NK-92 (cell line): Measurements from ENCODE around the gene LRRFIP2.
"Not testable (repeated sequence)": the region's sequence is repeated elsewhere in the genome, so short reads cannot be mapped to it uniquely, and the experiment has no call there.

Experiments
- DNase-seq: peaks from one replicate; lab custom pipeline; 2025; ENCODE audit not compliant: unreplicated experiment; lab: John Stamatoyannopoulos, UW

LRRFIP2 gene

DNA sequence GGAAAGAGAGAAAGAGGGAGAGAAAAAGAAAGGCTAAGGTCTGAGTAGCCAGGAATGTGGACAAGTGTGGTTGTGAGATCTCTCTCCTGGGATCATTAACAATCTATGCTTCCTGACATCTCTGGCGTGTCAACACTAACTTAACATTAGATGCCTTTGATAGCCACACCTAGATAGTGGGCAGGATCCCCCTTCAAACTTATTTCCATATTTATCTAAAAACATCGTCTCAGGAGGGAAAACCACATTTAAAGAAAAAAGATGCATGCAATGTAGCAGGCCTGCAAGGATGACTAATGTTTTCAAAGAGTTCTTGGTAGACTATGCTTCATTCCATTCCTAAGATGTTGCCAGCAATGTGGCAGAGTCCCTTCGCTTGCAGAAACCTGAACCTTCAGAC, 100.2 kb downstream of the LRRFIP2 start:
- no peak for DNase-seq

DNA sequence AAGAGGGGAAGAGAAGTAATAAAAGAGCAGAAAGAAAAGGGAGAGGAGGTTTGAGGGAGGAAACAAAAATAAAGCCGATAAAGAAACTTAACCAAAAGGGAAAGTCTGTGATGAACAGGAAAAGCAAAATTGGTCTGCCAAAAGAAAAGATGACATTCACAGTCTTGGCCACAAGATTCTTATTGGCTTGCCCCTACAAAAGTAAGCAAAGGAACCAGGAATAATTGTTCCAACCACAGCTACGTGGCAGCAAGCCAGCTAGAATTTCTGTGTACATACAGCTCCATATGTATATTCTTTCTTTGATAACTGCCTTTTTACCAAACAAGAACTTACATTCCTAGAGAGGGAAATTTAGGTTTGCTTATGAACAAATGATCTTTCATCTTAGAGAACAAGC, 101.5 kb downstream of the LRRFIP2 start:
- DNase-seq: no peak

DNA sequence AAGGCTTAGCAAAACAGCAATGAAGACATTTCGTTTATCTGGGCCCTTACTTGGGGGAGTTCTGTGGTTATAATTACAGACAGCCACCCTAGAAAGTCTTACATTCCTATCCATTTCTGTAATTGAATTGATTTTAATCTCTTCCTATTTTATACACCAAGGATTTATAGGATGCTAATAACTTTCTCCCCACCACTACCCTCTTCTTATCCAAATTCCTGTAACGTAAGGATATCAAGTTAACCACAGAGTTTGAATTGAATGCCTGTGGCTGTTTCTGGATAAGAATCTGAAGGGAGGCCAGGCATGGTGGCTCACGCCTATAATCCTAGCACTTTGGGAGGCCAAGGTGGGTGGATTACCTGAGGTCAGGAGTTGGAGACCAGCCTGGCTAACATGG, 102.5 kb downstream of the LRRFIP2 start:
- DNase-seq: no peak

DNA sequence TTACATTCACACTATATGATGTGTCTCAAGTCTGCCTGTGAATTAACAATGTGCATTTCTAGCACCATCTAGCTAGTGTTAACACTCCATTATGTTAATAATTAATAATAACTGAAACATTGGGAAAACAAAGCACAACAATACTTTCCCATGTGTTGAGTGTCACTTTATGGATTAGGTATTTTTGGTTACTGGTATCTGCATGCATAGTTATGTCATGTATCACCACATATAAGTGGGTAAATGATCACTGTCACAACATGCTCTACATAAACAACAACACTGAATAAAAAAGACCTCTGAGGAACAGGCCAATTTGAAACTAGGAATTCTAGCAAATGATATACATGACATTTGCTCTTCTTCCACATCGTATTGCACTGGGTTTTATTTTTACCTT, 106.4 kb downstream of the LRRFIP2 start:
- no peak for DNase-seq

DNA sequence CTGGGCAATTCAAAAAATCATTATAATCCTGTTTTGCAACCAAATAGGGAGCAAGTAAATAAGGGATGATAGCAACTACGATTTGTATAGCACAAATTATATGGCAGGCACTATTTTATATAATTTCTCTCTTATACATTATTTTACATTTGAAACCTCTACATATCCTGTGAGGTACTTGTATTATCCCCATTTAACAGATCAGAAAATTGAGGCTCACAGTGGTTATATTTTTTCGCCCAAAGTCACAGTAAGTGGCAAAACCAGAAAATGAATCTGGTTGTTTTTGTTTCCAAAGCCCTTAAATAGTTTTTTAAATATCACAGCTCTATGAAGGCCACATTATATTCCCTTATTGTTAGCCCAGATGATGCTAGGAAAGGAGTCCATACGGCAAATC, 106.8 kb downstream of the LRRFIP2 start:
- DNase-seq: no peak

DNA sequence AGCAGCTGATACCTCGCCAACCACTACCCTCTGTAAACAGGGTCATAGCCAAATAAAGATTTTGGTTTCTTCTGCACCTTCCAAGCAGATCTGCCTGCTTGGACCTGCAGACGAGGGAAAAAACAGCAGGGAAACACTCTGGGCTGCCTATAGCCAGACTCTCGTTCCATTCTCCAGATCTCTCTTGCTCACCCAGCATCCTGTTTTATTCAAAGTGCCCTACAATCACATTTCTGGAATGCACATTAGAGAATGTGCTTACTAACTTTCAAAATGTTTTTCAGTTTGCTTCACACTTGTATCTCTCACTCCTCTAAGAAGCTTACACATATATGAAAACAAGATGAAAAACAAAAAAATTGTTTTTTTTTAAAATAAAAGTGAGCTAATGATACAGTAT, 109.6 kb downstream of the LRRFIP2 start:
- no peak for DNase-seq

DNA sequence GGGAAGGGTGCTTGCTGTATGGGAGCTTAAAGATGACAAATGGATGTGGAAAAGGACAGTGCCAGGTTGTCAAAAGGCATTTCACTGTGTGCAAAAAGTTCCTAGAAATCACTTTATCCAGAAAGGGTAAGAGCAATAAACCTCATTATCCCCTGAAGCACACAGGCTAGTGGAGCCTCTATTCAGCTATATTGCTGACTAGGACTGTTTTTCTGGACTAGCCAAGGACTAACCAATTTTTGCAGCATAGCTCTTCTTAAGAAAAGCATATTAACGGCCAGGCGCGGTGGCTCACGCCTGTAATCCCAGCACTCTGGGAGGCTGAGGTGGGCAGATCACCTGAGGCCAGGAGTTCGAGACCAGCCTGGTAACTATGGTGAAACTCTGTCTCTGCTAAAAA, 116.3 kb downstream of the LRRFIP2 start:
- no peak for DNase-seq

DNA sequence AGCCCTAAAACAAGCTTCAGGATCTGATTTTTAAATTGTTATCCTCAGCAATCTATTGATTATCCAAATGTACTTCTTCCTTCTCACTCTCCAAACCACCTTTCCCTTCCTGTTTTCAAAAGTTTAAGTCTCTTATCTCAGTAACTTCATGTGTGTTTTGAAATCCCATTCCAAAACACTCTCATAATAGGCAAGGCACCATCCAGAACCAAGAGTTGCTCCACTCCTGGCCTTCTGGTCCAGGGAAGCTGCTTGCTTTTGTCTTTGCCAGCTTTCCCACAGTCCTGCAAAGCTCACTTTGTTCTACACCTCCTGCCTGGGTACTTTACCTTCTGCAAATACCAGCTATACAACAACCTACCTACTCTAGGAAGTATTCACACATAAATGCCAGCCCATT, 117.6 kb downstream of the LRRFIP2 start:
- DNase-seq: no peak

DNA sequence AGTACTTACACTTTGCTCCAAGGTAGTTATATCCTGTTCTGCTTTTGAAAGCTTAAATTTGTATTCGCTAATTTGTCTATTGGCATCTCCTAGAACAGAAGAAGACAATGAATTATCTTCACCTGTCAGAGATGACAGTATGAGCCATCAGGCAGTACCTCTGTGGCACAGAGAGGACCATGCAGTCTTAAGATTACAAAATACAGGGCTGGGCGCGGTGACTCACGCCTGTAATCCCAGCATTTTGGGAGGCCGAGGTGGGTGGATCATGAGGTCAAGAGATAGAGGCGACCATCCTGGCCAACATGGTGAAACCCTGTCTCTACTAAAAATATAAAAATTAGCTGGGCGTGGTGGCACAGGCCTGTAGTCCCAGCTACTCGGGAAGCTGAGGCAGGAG, 119.3 kb downstream of the LRRFIP2 start:
- DNase-seq: not testable (repeated sequence)

DNA sequence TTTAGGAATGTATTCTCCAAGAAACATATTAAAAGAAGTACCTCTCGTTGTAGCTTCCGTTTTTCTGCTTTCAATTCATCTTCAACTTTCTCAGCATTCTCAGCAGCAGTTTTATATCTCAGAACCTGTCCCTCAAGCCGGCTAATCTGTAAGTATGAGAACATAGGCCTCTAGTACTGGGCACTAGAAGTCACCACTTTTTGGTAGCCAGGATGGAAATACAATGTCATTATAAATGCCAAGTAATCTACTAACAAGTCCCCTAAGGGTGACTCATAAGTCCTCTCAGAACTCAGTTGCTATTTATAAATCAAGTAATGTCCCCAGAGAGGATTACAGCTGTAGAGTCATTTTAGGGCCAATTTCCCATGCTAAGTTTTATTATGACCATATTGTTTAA, 120.0 kb downstream of the LRRFIP2 start:
- no peak for DNase-seq

DNA sequence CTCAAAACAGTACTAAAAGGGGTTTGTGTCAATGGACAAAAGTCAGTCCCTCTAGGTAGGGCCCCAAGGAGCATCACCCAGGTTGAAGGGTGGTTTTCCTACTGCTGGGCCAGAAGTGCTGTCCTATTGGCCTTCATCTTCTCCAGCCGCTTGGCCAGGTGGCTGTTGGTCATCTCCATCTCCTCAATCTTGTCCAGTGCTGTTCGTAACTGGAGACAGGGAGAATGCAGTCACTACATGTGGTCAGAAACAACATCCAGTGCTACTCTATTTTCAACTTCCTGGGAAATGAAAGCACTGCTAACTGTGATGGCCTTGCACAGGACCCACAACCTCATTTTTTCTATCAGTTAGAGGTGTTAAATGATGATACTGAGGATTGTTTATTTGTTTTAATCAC, 120.6 kb downstream of the LRRFIP2 start:
- DNase-seq: no peak

DNA sequence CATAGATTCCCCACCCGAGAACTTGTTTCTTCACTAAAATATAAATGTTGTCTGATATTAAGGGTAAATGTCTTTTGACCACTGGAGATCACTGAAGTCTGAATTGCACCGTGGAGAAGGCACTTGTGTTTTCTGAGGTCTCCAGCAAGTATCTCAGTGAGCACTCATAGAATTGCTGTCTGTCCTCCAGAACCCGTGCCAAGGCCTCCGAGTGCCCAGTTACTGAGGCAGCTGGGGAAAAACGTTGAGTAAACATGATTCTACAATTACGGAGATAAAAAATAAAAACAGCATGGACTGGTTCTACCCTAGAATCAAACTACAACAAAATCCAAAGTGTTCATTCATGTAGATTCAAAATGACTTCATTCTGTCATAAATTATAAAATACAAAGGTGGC, 121.0 kb downstream of the LRRFIP2 start:
- DNase-seq: no peak

DNA sequence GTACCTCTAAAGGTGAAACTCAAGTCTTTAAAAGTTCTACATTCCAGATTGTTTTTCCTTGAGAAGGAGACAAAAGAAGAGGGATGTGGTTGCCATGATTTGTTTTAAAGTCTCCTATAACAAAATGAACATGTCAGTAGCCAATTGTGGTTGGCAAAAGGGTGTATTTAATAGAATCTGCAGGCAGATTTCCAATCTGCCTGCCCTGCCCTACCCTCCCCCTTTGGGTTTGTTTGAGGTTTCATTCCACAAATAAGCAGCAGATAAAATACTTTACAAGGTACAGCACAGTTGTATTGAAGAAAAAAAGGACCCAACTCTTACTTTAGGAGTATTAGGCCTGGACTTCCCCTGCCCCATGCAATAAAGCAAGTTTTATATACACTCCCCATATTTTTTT, 121.5 kb downstream of the LRRFIP2 start:
- DNase-seq: no peak

DNA sequence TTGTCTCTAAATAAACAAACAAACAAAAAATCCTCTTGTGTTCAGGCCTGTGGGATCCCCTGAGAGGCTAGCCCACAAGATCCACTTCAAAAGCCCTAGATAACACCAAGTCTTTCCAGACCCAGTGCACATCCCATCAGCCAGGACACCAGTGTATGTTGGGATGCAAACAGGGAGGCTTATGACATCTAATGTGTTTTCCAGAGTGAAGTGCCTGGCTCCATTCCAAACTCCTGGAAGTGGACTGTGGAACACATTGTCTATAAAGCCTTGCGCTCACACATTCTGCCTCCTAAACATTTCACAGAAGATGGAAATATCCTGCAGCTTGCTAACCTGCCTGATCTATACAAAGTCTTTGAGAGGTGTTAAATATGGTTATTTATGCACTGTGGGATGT, 124.1 kb downstream of the LRRFIP2 start:
- DNase-seq: no peak

DNA sequence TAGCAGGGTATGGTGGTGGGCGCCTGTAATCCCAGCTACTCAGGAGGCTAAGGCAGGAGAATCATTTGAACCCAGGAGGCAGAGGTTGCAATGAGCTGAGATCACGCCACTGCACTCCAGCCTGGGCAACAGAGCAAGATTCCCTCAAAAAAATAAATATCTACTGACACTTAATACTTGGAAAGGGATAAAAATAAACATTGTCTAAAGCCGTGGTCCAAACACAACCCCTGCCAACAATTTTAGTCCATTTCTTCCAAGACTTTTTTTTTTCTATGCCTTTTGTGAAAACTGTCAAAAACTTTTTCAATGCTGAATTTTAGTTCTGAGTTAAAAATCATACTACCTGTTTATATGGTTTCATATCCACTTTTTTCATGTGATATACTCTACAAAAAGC, 131.7 kb downstream of the LRRFIP2 start:
- not testable (repeated sequence) for DNase-seq

DNA sequence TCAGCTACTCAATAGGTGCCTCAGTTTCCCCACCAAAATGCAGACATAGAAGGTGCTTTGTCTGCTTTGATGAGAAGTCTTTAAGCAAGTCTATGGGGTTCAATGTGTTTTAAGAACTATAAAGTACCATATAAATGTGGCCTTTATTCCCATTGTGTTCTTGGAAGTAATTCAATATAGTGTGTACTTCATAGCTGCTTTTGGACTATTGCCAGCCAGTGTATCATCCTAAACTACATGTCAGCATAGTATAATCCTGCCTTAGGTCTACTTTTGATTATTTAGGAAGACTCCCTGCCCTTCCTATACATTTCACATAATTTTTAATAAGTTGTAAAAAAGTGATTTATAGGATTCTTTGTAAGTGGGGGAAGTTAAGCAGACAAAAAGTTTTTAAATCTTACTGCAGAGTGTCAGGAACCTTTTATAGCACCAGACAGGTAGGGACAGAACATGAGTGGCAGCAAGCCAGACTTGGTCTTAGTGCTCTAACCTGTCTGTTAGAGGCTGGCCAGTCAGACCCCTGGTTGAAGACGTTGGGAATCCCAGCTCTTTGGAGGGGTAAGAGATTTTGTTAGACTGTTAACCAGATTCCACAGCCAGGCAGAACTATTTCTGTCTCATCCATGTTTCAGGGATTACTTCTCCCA, 132.7 kb downstream of the LRRFIP2 start:
- no peak for DNase-seq

DNA sequence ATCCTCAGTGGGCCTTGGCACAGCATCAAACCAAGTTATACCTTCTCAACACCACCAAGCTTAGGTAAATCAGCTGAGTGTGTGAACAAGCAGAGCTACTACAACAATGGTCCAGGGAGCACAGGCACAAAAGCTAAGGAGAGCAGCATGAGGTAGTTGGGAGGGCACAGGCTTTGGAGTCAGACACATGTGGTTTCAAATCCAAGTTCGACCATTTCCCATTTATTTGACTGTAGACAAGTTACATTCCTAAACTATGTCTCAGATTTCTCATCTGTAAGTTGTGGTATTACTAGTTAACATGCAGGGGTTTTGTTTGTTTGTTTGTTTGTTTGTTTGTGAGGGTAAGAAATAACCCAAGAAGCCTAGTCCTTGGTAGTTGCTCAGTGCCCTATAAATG, 134.2 kb downstream of the LRRFIP2 start:
- DNase-seq: no peak

DNA sequence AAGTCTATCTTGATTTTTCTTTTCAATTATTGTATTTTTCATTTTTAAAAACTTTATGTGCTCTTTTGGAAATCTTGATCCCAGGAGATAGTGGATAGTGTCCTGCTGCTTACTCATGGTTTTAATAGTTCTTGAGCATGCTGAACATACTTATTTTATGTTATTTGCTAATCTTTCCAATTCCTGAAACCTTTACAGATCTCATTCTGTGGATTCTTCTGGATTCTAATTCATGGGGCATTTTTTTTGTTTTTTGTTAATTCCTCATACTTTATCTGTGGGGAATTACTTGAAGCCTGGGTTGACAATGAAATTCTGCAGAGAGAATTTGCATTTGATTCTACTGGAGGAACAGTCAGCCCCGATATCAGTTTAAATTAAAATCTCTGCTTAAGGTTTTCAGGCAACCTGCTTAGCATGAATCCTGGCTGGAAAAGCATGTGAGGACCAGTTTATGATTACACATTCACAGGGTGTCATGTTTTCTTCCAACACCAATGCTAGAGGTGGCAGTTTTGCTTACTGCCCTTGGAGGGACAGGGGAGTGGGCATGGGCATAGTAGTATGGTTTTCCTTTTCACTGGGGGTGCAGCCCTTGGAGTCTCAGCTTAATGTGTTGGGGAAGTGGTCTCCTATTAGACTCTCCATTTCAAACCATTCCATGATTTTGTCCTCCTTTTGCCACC, 135.1 kb downstream of the LRRFIP2 start:
- DNase-seq: no peak

DNA sequence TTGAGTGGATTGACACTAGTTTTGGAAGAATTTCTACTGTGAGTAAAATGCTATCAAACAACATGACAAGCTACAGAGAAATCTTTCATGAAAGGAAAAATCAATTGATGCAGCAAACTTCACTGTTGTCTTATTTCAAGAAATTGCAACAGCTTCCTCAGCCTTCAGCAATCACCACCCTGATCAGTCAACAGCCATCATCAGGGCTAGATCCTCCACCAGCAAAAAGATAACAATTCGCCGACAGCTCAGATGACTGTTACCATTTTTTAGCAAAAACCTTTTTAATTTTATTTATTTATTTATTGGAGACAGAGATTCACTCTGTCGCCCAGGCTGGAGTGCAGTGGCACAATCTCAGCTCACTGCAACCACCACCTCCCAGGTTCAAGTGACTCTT, 137.0 kb downstream of the LRRFIP2 start:
- no peak for DNase-seq

DNA sequence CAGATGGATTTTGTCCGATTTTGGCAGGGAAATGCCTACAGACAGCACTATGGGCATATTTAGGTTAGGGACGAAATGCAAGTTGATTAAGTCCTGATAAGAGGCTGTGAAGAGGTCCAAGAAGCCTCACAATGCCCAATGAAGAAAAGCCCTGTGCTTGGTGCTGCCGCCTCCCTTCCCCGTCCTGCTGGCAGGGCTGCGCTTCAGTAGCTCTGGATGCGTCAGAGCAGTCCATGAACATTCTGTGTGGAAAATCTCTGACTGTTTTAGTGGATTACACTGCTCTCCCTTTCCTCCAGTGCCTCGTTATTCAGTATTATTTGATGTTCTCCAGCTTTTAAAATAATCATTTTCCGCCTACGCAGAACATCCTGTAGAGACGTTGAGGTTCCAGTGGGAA, 141.4 kb downstream of the LRRFIP2 start:
- no peak for DNase-seq

DNA sequence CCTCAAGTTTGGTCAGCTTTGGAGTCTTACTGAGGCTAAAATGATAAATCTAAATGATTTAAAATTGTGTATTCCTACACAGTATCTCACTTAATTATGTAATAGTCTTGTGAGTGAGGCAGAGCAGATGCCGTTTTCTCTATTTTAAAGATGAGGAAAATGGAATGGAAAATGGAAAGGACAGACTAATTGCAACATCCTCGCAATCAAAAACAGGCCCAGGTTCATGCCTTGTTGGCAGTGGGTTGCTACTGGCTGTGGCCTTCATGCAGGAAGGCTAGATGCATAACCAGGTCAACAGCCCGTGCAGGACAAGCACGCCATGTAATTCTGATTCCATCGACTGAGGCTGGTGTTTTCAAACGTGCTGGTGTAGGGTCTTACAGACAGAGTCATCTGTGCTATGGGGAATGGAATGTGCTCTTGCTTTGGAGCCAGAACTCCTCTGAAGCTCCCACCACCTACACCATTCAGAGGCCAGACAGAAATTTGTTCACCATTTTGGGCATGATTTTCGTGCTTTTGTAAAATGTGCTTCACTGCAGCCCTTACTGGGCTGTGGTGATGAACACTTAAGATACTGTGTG, 143.2 kb downstream of the LRRFIP2 start:
- DNase-seq: no peak

DNA sequence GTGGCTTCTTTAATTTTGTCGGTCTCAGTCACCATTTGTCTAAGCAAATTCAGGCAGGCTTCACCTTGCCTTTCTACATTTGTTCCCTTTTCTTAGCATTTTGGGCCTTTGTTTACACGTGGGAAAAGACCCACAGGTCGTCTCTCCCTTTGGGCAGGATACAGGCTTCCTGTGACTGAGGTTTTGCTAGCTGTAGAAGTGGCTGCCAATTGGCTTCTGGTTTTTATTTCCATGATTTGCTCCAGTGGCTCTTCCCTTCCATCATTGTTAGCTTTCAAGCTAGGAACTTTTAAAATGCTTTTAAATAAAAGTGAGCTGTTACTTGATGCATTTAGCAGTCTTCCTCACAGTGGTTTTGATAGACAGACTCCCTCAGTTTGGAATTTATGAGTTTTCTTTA, 143.8 kb downstream of the LRRFIP2 start:
- DNase-seq: no peak
